ENCODE measurements around the gene PXDN.

GRCh38 chr2:1682181-1682440, 62.2 kb downstream of the PXDN start:
- TF ChIP-seq CTCF (IDR thresholded peaks at IDR 0.05; ENCODE audit: low read depth, low read length, poor library complexity, severe bottlenecking) = no peak
- no peak for TF ChIP-seq EZH2phosphoT487 (IDR thresholded peaks at IDR 0.05; ENCODE audit: borderline replicate concordance, low read length)

Data from DOHH2 (cell line).